OCI-M2 (cell line): Measurements from ENCODE around the gene TRAF7.

Experiments
- DNase-seq: peaks from one replicate; lab custom pipeline; 2025; ENCODE audit not compliant: unreplicated experiment; lab: John Stamatoyannopoulos, UW

TRAF7 gene

DNA sequence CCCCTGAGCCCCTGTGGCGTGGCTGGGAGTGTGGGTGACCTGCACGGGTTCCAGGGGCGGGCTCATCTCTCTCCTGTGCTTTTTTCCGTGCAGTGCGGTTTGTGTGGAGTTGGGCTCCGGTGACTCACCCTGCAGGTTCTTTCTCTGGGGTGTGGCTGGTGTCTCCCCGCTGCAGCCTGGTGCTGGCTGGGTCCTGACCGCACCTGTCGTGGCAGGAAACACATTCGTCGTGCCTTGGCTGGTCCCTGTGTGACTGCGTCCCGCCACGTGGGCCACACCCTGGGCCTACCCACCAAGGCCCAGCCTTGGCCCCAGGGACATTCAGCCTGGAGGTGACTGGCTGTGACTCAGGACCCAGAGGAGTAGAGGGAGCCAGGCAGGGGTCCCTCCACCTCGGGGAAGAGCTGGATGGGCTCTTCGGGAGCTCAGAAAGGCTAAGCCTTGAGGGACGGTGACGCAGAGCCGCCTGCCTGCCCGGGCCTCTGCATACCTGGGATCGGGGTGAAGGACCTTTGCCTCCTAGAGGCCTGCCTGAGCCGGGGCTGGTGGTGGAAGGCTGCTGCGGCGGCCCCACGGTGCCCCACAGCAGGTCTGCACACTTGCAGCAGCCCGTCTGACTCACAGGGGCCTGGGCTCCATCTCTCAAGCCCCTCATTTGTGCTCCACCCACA, 7.8 kb downstream of the TRAF7 start:
- no peak for DNase-seq

DNA sequence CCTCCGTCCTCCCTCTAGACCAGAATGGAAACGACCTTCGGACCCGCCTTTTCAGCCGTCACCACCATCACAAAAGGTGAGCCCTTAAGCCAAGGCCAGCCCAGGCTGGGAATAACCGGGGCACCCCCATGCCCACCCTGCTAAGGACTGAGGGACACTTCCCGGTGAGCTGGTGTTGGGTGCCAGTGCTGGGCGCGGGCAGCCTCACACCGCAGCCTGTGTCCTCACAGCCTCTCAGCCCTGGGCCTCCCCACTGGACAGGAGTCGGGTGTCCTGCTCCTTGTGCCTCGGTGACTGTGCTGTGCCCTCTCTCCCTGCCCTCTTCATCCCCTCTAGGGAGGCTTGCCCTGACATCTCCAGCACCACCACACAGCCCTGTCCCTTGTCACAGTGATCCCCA, 10.3 kb downstream of the TRAF7 start:
- no peak for DNase-seq

DNA sequence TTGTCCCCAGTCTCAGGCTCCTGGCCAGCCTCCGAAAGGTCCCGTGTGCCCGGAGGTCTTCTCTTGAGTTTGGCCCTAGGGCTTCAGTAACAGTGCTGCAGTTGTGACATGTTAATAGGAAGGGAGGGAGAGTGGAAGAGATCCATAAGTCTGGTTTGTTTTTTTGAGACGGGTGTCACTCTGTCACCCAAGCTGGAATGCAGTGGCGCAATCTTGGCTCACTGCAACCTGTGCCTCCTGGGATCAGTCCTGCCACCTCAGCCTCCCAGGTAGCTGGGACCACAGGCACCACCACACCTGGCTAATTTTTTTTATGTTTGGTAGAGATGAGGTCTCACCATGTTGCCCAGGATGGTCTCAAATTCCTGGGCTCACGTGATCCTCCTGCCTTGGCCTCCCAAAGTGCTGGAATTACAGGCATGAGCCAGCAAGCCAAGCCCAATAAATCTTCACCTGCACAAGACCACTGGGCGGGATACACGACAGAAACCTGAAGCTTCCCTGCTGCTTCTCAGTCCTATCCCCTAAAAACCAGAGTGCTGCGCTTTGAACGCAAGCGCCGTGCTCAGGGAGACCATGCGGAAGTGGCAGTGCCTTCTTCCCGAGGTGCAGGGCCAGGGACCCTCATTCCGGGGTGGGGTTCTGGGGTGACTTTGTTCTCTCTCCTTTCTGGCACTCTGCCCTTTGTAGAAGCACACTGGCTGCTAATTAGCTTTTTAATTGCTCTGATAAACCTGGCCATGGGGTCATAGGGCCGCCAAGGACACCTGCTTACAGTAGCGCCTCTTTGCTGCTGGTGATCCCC, 10.9 kb downstream of the TRAF7 start:
- DNase-seq, result no peak

DNA sequence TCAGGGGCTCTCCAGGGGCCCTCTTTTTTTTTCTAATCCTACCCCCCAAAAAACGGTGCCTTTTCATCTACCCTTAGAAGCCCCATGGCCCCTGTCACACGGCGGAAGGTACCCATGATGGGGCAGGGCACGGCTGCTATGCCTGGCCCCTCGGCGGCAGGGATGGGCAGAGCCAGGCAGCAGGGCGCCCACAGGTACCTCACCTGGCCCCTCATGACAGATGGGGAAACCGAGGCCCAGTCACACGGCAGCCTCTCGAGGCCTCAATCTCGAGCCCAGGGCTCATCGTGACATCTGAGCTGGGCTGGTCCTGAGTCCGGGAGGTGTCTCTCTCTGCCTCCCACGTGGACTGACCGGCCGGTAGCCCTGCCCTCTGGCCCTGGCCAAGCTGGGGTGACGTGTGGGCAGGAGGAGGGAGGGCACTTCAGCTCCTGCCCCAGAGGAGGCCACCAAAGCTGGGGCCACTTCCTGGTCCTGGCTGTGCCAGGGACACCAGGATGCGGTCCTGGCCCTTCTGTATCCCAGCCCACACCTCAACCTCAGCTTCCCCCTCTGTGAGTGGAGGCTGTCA, 11.6 kb downstream of the TRAF7 start:
- no peak for DNase-seq

DNA sequence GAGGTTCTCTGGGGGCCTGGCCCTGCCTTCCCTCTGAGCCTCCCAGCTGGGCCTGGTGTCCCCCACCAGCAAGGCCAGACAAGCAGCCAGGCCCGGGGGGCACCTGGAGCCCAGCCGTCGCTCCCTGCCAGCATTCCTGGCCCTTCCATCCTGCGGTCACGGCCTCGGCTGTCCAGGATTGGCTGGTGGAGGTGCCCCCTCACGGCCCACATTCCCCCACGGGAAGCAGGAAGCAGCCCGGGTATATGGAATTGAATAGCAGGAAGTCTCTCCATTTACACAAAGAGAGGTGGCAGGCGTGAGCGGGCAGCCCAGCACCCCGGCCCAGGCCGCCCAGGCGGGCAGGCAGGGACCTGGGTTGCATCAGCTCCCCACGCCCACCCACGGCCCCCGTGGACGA, 14.5 kb downstream of the TRAF7 start:
- DNase-seq, result no peak

DNA sequence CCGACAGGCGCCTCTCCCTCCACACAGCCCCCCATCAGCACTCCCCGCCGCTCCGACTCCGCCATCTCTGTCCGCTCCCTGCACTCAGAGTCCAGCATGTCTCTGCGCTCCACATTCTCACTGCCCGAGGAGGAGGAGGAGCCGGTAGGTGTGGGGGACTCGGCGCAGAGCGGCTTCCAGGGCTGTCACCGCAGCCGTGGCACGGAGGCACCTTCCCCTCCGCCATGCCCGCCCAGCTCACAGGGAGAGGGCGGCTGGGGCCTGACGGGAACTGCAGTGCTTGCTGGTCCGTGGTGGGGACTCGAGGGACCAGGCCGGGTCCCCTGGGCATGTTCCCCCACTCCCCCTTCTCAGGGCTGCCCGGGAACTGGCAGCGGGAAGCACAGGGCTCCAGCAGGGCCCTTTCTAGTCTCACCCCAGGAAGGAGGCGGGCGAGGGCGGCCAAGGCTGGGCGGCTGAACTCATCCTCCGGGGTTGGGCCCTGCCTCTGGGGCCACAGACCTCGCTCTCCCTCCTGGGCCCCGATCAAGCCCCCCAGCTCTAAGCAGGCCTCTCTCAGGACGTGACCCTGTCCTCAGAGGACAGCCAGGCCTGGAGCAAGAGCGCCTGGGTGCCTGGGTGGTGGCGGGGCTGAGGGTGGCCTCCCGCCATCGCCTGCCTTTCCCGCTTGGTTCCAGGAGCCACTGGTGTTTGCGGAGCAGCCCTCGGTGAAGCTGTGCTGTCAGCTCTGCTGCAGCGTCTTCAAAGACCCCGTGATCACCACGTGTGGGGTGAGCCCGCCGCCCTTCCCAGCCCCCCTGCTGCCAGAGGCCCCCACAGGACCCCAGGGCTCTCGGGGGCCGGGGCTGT, 15.2 kb downstream of the TRAF7 start:
- DNase-seq, result no peak

DNA sequence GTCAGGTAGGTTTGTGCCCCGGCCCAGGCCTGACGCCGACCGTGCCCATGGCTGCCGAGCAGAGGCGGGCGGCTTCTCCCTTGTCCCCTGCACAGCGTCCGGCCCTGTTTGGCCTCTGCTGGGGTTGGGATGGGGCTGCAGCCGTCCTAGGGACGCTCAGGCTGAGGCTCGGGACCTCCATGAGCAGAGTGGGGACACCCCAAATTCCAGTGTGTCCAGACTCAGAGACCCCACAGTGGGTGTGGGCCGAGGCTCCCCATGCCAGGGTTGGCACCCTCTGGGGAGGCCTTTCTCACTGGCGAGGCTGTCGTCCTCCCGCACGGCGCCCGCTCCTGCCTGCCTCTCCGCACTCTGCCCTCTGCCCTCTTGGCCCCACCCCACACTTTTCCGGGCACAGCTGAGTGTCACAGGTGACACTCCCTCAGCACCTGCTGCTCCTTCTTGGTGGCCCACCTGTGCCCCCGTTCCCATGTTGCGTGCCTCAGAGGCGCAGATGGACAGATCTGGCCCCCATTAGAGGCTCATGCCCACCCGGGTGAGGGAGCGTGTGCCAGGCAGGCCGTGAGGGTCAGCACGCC, 16.1 kb downstream of the TRAF7 start:
- DNase-seq, result no peak

DNA sequence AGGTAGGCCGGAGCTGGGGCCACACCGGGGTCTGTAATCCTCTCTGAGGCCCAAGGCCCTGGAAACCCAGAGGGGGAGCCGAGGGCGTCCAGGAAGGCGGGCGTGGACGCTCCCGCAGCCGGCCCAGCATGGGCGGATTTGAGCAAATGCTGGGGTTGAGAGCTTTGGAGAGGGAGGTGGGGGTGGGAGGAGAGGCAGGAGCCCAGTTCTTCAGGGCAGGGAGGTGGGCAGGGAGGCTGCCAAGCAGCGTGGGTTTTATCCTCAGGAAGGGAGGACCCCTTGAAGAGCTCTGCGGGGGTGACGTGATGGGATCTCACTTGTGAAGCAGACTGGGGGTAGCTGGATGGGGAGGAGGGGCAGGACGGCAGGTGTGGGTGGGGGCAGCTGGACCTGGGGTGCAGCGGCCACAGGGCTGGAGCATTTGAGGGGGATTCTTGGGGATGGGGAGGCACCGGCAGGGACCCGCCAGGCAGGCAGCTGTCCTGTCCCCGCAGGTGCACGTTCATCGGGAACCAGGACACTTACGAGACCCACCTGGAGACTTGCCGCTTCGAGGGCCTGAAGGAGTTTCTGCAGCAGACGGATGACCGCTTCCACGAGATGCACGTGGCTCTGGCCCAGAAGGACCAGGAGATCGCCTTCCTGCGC, 17.2 kb downstream of the TRAF7 start:
- no peak for DNase-seq

DNA sequence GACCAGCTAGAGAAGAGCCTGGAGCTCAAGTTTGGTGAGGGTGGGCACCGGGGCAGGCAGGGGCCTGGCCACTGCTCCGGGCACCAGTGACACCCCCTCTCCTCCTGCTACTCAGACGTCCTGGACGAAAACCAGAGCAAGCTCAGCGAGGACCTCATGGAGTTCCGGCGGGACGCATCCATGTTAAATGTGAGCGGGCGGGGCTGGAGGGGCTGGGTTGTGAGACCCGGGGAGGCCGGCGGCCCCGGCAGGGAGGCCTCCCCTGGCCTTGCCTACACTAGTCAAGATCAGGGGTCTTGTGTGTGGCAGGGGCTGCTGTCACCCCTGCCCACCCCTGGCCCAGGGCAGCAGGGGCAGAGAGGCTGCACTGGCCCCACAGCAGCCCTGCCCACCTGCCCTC, 17.8 kb downstream of the TRAF7 start:
- DNase-seq, result no peak

DNA sequence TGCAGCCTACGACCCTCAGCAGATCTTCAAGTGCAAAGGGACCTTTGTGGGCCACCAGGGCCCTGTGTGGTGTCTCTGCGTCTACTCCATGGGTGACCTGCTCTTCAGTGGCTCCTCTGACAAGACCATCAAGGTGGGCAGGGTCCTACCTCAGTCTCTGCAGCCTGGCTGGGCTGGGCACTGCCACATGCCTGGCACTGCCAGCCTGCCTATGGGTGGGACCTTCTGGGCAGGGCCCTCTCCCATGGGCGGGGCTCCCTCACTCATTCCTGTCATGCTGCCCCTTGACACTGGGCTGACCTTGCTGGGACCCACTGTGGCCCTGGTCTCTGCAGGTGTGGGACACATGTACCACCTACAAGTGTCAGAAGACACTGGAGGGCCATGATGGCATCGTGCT, 18.3 kb downstream of the TRAF7 start:
- DNase-seq, result no peak

DNA sequence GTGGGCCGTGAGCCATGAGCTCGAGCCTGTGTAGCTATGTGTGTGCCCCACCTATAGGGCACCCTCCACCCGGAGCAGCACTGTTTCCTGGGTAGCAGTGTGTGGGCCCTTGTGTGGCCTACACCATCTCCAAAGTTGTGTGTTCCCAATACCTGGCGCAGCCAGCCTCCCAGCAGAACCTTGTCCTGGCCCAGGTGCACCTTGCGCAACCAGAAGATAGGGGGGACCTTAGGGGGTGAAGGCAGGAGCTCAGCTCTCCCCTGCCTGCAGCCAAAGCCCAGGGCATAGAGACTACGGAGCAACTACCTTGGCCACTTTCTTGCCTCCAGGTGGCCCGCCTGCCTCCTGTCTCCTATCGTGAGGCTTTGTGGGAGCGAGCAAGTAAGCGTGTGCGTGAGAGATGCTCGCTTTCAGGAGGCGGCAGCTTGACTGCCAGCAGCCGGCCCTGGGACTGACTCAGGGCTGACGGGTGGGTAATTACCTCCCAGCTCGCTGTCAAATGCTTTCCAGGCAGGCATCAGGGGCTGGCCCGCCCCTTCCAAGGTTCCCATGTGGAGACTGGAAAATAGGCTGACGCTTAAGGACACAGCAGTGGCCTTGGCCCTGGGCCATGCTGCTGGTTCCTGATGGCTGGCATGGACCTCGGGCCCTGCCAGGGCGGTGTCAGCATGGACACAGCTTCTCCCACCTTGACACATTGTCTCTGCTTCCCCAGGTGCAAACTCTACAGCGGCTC, 19.0 kb downstream of the TRAF7 start:
- DNase-seq, result no peak

DNA sequence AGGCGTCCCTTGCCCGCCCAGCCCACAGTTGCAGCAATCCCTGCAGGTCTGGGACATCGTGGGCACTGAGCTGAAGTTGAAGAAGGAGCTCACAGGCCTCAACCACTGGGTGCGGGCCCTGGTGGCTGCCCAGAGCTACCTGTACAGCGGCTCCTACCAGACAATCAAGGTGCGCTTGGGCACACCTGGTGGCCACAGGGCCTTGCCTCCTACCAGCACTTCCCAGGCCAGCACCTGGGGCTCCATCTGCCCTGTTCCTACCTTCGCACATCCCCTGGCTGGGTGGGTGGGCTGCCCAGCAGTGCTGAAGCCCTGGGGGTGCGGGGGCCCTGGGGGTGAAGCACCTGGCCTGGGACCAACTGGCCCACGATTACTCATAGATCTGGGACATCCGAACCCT, 19.9 kb downstream of the TRAF7 start:
- DNase-seq, result no peak

DNA sequence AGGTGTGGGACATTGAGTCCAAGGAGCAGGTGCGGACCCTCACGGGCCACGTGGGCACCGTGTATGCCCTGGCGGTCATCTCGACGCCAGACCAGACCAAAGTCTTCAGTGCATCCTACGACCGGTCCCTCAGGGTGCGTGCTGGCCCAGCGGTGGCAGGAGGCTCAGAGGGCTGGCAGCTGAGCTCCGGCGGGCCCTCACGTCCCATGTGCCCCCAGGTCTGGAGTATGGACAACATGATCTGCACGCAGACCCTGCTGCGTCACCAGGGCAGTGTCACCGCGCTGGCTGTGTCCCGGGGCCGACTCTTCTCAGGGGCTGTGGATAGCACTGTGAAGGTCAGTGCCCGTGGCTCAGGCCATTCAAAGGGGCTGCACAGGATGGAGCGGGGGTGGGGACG, 20.5 kb downstream of the TRAF7 start:
- no peak for DNase-seq

DNA sequence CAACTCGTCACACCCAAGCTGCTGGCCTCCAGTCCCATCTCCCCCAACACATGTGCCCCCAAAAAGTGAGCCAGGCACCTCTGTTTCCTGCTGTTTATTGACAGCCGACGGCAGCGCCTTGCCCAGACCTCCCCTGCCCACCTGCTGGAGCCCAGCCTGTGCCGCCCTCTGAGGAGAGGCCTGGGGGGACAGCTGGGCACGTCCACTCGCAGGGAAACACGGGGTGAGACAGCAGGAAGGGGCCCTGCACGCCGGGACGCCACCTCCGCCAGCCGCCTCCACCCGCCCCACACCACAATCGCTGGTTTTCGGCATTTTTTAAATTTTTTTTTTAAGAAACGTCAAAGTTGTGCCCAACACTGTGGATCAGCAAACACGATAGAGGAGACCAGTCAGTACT, 21.5 kb downstream of the TRAF7 start:
- no peak for DNase-seq

DNA sequence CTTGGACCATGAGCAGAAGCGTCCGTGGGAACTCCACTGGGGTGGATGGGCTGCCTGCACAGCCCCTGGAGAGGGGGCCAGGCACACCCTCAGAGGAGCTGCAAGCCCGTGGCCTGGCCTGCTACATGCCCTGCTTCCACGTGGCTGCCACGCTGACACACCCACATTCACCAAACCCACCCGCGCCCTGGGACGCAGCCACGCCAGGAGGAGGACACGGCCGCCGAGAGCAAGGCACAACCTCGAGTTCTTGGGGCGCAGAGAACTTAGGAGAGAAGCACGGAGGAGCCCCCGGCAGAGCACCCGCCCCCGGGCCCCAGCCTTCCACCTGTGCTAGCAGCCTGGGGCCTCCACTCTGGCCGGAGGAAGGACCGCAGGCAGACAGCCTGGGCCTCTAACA, 22.0 kb downstream of the TRAF7 start:
- DNase-seq, result no peak

DNA sequence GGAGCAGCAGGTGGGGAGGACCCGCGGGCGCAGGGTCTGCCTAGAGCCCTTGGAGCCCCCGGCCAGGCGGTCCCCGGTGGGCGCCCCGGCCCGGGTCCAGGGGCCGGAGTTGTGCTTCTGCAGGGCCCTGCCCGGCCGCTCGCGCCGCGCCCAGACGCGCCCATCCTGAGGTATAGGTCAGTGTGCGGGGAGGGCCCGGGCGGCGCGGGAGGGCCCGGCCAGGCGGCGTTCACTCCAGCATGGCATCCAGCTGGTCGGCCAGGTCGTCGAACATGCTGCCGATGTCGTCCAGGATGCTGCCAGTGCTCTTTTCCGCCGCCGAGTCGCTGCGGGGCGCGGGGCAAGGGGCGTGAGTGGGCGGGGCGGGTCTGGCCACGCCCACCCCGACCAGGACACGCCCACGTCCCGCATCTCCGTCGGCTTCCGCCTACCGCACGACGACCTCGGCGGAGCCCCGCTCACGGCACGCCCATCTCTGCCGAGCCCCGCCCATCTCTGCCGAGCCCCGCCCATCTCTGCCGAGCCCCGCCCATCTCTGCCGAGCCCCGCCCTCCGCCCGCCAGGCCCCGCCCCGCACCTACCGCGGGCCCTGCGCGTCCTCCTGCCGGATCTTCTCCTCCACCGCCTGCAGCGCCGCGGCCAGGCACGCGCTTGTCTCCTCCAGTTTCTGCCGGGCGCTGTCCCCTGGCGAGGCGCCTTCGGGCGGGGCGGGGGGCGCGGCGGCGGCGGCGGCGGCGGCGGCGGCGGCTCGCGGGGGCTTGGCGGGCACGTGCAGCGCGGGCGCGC, 22.9 kb downstream of the TRAF7 start:
- no peak for DNase-seq

DNA sequence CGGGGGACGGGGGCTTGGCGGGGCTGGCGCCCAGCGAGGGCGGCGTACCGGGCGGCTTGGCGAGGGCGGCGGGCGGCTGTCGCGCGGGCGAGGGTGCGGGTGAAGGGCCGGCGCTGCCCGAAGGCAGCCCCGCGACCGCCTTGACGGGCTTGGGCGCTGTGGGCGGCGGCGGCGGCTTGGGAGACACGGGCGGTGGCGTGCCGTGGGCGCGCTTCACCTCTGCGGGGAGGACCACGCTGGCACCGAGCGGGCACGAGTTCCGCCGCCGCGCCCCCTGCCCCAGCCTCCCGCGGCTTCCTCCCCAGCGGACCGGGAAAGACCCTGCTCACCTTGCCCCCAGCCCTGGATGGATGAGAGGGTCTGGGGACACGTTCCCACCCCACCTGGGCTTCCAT, 23.5 kb downstream of the TRAF7 start:
- no peak for DNase-seq

DNA sequence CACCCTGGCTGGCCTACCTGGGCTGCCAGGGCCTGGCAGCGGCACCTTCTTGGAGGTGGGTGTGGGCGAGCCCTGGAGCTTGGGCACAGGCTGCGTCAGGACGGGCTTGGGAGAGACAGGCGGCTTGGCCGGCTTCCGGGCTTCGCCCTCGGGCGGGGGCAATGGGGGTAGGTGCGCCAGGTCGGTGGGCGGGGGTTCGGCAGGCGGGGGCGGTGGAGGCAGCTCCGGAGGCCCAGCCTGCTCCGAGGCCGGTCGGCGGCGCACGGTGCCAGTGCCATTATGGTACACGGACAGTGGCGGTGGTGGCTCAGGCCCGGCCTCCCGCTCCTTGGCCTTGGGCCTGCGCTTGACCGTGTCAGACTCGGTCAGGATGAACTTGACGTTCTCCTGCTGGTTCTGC, 24.0 kb downstream of the TRAF7 start:
- DNase-seq, result no peak

DNA sequence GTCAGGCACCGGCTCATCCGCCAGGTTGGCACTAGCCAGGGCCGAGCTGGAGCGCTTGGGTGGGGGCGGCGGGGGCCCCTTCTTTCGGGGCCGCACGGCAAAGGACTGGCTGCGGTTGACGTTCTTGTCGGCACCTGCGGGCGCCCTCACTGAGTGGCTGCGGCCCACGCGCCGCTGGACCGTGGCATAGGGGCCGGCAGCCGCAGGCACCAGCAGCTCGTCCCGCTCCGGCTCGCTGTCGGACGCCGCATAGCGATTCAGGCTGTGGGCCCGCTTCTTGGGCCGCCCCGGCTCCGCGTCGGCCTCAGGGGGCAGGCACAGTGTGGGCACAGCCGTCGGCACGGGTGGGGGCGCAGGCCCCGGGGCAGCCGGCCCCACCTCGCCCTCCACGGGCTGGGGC, 24.9 kb downstream of the TRAF7 start:
- no peak for DNase-seq
